GM19240 (cell line): ENCODE measurements around the gene TTC17.
"Not testable (repeated sequence)": the region's sequence is repeated elsewhere in the genome, so short reads cannot be mapped to it uniquely, and the experiment has no call there.

Source experiments
- DNase-seq: peaks from one replicate; pipeline ENCODE4 v3.0.0; 2011; ENCODE audit warnings: low spot score; ENCODE audit not compliant: insufficient read length

The TTC17 gene

DNA sequence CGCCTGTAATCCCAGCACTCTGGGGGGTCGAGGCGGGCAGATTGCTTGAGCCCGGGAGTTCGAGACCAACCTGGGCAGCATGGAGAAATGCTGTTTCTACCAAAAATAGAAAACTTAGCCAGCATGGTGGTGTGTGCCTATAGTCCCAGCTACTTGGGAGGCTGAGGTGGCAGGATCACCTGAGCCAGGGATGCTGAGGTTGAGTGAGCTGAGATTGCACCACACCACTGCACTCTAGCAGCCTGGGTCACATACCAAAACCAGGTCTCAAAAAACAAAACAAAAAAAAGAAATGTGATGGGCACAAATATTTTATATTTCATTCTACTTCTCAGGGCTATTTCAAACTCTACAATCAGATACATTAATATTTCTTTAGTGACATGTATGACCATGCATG, 25.7 kb downstream of the TTC17 start:
- DNase-seq: no peak

DNA sequence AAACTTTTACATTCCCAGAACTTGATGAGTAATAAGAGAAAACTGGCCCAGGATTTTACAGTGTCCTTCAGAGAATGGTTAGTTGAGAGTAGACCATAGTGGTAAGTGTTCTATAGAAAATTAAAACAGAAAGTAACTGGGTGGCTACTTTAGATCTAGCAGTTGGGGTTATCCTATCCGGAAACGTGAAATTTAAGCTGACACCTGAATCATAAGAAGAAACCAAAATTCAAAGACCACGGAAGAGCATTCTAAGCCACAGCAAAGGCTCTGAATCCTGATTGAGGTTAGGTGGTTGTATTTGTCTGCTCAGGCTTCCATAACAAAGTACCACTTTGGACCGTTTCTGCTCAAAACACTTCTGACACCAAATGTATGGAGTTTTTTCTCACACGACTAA, 34.0 kb downstream of the TTC17 start:
- no peak for DNase-seq

DNA sequence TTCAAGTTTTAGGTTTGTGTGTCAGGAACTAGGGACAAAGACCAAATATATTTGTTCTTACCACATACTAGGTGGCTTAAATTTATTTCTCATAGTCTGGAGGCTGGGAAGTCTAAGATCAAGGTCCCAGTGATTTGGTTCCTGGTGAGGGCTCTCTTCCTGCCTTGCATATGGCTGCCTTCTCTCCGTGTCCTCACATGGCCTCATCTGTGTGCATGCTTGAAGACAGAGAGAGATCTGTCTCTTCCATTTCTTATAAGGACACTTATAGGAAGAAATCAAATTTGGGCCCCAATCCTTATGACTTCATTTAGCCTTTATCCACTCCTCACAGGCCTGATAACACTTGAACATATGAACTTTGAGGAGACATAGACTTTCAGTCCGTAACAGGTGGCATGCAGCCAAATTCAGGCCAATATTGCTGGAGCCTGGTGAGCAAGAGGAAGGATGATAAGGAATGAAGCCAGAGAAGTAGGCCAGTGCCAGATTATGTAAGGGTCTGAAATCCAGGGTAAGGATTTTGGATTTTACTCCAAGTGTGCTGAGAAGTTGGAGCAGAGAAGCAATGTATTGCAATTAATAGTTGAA, 35.1 kb downstream of the TTC17 start:
- no peak for DNase-seq

DNA sequence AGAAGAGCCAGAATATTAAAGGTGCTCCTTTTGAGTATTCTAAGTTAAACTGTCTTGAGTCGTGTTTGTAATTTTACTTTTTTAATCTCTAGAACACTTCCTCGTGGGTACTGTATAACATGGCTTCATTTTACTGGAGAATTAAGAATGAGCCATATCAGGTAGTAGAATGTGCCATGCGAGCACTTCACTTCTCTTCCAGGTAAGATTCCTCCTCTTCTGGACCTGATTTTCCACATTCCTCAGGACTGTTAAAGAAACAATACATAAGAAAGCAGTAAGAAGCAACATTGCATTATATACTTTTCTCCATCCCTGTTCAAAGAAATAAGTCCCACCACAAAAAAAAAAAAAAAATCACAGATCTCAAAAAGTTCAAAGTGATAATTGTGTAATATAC, 37.9 kb downstream of the TTC17 start:
- no peak for DNase-seq

DNA sequence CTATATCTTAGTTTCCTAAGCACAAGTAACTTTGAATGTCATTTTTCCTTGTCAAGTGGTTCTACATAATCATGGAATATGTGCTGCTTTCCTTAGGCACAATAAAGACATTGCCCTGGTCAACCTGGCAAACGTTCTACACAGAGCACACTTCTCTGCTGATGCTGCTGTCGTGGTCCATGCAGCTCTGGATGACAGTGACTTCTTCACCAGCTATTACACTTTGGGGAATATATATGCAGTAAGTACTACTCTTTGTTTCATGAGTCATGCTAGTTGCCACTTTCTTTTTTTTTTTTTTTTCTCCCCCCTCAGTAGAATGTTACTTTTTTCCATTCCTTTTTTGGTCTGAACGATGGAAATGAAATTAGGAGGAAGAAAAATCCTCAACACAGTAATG, 38.5 kb downstream of the TTC17 start:
- no peak for DNase-seq

DNA sequence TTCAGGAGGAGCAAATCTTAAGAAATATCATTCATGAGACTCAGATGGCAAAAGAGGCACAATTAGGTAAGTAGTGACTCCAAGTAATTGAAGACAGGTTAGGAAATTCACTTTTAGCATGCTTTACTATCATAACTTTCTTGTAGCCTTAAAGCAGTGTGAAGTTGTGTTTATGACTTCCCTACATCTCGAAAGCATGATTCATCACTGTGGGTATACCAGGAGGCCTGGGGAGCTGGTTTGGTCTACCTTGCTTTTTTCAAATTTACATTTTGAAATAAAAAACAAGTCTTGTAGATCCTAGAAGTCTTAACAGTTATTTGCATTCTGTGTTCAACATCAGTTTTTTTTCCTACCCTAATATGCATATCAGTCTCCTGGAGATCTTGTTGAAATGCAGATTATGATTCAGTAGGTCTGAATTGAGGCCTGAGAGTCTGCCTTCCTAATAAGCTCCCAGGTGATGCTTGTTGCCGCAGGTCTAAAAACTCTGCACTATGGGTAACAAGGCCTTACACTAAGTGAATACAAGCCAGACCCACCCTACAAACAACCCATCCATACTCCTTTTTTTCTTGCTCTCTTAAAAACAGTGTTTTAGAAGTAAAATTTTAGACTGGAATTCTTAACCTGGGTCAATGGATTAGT, 41.4 kb downstream of the TTC17 start:
- no peak for DNase-seq

DNA sequence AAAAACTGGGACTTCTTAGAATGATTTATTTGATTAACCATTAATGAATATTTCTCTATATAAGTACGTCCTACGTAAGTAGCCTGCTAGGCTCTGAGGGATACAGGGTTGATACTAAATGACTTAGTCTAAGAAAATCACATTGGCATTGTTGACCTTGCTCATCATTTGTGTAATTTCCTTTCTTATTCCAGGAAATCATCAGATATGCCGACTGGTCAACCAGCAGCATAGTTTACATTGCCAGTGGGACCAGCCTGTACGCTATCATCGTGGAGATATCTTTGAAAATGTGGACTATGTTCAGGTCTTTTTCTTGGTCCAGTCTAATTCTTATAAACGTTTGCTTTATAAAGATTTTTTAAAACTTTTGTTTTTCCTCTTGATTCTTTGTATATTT, 42.5 kb downstream of the TTC17 start:
- DNase-seq: no peak

DNA sequence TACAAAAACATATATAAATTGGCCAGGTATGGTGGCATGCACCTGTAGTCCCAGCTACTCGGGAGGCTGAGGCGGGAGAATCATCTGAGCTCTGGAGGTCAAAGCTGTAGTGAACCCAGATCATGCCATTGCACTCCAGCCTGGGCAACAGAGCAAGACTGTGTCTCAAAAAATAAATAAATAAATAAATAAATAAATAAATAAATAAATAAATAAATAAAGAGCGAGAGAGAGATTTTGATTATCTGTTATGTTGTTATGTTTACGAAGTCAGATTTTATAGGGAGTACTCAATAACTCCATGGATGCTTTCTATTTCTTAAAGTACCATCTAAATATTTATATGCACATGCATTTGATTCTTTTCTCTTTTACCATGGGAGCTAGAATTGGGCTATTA, 43.1 kb downstream of the TTC17 start:
- DNase-seq: not testable (repeated sequence)

DNA sequence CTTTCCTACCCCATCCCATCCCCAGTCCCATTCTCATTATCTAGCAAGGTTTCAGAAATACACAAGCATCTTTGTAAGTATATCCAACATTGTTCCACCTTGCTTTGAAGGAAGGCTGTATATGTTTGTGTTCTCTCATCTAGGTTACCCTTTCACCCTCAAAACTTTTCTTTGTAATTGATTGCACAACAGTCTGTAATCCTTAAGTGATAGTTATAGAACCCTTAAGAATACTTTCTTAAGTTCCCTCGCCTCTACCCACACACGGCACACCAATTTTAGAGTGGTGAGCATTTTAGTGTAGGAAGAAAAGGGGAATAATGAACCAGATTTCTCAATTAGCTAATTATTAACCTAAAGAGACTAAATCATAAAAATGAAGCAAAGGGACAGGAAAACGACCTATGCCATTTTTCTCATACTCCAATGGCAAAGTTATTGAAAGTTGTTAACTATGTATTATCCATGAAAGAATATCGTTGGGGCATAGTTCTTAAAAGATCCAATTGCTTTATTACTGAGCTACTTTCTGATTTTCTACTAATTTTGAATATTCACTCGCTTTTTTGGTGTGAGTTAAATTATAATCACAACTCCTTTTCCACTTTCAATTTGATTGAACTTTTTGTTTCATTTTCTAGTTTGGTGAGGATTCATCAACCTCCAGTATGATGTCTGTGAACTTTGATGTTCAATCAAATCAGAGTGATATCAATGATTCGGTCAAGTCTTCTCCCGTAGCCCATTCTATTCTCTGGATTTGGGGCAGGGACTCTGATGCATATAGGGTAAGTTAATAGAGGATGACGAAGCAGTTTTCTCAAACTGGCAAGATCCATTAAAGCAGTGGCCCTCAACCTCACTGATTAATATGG, 44.9 kb downstream of the TTC17 start:
- no peak for DNase-seq

DNA sequence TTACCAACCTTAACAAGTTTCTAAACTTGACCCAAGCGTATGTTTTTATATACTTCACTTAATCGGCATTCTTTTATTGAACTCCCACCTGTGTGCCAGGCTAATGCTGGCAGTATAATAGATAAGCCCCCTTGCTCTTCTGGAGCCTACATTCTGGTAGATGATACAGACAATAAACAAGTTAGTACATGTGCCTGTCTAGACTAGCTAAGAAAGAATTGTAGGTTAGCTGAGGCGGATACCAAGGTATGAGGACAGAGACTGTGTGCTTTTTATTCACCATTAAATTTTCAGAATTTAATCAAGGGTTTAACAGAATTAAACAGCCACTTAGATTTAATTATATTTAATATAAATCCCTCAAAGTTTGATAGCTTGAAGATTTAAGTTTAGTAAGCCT, 45.7 kb downstream of the TTC17 start:
- DNase-seq: no peak

DNA sequence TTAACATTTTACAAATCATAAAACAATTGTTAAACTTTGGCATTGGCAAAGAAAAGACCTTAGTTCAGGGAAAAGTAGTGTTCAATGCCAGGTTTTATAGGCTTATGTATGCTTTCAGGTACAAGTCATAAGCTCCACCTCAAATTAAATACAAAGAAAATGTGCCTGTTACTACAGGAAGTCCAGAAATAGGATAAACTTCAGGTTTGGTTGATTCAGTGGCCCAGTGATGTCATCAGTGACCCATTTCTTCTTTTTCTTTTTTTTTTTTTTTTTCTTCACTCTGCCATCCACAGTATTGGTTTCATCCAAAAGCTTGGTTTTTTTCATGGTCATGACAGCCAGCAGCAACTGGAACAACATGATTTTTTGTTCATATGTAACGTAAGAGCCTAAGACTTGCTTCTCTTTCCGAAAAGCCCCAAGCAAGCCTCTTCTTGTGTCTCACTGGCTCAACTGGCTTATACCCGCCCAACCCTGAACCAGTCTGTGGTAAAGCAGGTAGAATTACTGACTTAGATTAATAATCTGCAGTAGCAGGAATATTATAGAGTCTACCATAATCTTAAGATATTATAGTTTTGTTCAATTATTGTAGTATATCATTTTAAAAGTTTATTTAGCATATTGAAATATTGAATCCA, 46.2 kb downstream of the TTC17 start:
- DNase-seq: no peak

DNA sequence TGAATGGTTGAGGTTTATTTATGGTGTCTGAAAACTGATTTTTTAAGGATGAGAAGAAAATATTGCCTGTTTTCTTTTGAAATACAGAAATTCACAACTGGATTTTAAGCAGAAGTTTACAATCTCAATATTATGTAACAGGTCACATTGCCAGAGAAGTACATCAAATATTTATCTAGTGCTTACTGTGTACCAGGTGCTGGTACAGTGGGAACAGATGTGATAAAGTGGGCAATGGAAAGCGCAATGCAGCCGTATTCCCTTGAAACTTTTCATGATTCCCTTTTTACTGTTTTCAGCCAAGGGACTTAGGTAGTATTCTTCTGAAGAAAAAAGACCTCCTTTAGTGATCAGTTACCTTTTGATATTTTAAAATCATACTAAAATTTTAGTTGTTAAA, 49.6 kb downstream of the TTC17 start:
- DNase-seq: no peak

DNA sequence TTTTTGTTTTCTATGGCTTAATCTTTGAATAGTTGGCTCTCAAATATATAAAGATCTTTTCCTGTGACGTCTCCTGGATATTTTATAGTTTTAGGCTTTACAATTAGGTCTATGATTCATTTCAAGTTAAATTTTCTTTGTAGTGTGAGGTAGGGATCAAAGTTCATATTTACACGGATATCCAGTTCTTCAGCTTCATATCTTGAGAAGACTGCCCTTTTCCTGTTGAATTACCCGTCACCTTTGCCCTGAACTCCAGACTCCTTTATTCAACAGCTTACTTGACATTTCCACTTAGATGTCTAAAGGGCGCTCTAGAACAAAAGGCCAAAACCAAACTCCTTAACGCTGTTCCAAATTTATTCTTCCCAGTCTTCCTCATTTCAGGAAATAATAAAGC, 51.7 kb downstream of the TTC17 start:
- no peak for DNase-seq

DNA sequence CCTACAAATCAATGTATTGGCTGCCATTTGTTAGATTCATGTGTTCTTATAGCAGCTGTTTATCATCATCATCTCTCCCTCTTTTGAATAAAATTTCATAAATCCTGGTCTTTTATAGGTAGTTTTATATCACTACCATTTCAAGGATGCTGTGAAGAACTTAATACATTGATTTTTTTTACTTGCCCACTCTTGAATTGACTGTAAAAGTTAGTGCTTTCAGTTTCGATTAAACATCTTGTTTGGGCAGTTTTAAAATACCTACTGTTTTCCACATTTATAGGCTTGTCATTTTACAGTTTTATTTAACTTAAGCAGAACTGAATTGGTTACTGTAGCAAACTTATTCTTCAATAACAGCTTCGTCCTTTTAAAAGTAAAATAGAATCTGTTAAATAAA, 59.5 kb downstream of the TTC17 start:
- DNase-seq: no peak

DNA sequence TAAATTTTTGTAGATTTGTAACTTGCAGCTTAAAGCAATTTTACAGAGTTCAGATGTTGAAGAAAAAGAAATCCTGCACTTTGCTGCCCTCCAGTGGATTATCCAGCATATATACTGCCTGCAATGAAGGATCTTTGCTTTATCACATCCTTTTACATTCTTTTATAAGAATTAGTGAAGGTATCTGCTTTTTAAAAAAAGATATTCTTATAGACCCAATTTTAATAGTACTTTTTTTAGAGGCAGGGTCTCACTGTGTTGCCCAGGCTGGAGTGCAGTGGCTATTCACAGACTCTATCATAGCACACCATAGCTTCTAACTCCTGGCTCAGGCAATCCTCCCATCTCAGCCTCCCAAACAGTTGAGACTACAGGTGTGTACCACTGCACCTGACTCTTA, 60.7 kb downstream of the TTC17 start:
- DNase-seq: no peak

DNA sequence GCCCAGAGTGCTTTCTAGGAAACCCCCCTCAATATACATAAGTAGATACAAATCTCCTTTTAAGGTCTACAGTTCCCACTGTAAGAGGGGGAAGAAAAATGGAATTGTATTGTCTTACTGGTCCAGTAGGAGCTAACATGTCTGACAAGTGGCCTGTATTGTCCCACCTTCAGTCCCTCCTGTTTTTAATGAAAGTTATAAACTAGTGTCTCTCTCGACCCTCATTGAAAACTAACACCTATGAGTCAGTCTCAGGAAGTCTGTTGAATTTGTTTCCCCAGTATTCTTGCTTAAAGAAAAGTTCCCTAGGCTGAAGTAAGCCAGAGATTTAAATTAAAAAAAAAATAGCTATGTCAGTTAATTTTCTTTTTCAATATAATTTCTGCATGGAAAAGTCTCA, 69.3 kb downstream of the TTC17 start:
- DNase-seq: no peak

DNA sequence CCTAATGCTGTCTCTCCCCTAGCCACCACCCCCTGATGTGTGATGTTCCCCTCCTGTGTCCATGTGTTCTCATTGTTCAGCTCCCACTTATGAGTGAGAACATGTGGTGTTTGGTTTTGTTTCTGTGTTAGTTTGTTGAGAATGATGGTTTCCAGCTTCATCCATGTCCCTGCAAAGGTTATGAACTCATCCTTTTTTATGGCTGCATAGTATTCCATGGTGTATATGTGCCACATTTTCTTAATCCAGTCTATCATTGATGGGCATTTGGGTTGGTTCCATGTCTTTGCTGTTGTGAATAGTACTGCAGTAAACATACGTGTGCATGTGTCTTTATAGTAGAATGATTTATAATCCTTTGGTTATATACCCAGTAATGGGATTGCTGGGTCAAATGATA, 72.2 kb downstream of the TTC17 start:
- not testable (repeated sequence) for DNase-seq

DNA sequence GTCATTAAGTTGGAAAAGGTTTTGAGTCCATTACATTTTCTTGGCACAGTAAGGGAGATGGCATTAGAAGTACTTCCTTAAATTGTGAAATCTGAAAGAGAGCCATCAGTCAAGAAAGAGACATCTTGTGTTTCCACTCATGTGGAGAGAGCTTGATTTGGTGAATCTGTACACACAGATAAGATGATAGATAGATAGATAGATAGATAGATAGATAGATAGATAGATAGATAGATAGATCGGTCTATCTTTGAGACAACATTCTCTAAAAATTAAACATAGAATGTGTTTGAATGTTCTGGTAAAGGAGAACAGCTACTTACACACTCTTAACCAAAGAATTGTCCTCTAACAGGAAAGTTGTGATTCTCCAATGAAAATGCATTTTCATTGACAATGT, 76.2 kb downstream of the TTC17 start:
- no peak for DNase-seq

DNA sequence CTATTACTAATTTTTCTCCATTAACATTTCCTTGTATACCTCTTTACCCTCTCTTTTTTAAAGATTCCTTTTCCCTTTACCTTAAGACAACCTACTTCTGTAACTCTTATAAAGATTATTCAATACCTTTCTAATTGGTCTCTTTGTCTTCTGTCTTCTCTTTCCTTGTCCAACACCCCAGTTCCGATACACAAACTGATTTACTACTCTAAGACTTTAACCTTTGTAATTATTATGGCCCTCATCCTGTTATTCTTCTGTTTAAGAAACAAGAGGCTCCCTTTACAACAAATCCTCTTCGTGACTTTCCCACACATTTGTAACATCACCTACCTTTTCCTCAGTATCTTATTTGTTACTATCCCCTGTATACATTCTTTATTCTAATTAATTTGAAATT, 81.8 kb downstream of the TTC17 start:
- no peak for DNase-seq

DNA sequence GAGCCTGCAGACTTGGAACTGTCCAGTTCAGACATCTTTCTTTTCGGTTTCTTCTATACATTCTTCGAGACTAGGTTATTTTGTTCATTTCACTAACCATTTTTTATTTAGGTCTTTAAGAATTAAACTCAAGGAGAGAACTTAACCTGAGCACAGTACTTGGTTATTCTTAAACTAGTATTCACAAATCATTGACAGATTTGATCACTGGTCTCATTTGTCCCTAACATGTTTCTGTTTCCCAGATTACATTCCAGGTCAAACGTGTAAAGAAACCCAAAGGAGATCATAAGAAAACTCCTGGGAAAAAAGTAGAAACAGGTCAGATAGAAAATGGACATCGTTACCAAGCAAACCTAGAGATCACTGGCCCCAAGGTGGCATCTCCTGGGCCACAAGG, 85.1 kb downstream of the TTC17 start:
- DNase-seq: no peak

DNA sequence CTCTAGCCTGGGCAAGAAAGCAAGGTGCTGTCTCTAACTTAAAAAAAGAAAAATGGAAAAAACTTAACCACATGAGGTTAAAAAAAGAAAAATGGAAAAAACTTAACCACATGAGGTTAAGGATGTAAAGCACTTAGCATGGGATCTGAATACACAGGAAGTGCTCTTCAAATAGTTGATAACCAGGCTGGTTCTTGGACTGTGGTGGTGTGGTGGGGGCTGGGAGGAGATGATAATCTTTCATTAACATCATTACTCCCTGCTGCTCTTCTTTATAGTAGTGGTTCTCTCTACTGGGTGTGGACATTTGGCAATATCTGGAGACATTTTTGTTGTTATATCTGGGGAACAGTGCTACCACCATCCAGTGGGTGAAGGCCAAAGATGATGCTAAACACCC, 88.4 kb downstream of the TTC17 start:
- no peak for DNase-seq

DNA sequence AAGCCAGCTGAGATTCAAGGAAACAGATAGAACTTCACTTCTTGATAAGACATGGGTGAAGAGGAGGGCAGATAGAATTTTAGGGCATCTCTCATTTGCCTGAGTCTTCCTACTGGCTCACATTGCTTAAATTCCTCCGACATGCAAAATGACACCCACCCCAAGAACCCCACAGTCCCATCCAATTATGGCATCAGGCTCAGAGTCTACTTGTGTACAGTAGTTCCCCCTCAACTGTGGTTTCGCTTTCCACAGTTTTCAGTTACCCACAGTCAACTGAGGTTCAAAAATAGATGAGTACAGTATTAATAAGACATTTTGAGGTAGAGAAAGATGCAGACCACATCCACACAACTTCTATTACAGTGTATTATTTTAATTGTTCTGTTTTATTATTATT, 99.8 kb downstream of the TTC17 start:
- no peak for DNase-seq
